PC-3 (cell line): ENCODE data around the gene DPH1.

Source experiments
- CTCF ChIP-seq: fragments of 300-600 bp; sonication (generic); conservative IDR thresholded peaks from 2 replicates; pipeline ENCODE4 v1.5.1; 2017; ENCODE audit warnings: antibody characterized with exemption, low read depth, mild to moderate bottlenecking, low read length
- EZH2 ChIP-seq: fragments of 300-600 bp; sonication (generic); IDR thresholded peaks from one replicate; pipeline ENCODE4 v1.6.1; 2017; ENCODE audit warnings: antibody characterized with exemption, mild to moderate bottlenecking, low read length; ENCODE audit not compliant: unreplicated experiment

DNA sequence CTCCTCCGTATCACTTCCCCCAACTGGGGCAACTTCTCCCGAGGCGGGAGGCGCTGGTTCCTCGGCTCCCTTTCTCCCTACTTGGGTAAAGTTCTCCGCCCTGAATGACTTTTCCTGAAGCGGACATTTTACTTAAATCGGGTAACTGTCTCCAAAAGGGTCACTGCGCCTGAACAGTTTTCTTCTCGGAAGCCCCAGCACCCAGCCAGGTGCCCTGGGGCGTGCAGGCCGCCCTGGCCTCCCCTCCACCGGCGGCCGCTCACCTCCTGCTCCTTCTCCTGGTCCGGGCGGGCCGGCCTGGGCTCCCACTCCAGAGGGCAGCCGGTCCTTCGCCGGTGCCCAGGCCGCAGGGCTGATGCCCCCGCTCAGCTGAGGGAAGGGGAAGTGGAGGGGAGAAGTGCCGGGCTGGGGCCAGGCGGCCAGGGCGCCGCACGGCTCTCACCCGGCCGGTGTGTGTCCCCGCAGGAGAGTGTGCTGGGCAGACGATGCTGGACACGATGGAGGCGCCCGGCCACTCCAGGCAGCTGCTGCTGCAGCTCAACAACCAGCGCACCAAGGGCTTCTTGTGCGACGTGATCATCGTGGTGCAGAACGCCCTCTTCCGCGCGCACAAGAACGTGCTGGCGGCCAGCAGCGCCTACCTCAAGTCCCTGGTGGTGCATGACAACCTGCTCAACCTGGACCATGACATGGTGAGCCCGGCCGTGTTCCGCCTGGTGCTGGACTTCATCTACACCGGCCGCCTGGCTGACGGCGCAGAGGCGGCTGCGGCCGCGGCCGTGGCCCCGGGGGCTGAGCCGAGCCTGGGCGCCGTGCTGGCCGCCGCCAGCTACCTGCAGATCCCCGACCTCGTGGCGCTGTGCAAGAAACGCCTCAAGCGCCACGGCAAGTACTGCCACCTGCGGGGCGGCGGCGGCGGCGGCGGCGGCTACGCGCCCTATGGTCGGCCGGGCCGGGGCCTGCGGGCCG is 26.5 kb downstream of the DPH1 start:
- TF ChIP-seq CTCF: no peak
- no peak for TF ChIP-seq EZH2
